G401.6 (cell line): Measurements from ENCODE around the gene ADGRG7.

Source experiments
- FAIRE-seq: peaks from 2 replicates; lab custom pipeline; 2012; peaks lifted over from hg19 to GRCh38; lab: Jason Lieb, UNC

The ADGRG7 gene

DNA sequence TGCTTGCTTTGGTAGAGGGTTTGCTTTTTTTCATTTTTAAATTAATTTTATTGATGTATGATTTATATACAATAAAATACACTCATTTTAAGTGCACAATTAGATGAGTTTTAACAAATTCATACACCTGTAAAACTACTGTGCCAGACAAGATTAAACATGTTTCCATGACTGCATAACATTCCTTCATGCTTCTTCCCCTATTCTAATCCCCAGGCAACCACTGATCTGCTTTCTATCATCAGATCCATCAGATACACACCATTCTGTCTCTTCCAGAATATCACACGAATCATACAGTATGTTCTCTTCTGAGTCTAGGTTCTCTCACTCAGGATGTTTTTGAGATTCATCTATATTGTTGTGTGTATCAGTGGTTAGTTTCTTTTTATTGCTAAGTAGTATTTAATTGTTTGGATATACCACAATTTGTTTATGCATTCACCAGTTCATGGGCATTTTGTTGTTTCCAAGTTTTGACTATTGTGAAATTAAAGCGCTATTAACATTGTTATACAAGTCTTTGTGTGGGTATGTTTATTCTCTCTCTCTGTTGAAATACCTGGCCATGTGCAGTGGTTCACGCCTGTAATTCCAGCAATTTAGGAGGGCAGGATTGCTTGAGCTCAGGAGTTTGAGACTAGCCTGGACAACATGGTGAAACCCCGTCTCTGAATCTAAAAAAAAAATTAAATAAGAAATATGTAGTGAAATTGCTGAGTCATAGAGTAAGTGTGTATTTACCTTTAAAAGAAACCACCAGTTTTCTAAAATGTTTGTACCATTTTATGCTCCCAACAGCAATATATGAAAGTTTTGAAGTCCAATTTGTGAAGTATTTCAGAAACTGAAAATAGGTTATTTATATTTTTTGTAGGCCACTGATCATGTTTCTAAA, 92.9 kb downstream of the ADGRG7 start:
- no peak for FAIRE-seq

DNA sequence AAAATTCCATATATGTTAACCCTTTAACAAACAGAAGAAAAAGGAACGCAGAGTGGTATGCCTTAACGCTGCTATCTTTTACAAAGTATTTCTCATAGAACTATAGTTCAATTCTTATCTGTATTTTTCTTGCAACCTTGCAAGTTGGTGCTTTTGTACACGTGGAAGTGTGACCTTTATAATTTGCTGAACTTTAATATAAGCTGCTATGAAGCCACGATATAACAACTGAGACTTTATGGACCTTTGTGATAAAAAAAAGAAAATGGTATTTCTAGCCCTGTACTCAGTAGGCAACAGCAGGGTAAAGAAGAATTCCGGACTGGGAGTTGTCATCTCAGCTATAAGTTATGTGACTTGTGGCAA, 93.6 kb downstream of the ADGRG7 start:
- no peak for FAIRE-seq

DNA sequence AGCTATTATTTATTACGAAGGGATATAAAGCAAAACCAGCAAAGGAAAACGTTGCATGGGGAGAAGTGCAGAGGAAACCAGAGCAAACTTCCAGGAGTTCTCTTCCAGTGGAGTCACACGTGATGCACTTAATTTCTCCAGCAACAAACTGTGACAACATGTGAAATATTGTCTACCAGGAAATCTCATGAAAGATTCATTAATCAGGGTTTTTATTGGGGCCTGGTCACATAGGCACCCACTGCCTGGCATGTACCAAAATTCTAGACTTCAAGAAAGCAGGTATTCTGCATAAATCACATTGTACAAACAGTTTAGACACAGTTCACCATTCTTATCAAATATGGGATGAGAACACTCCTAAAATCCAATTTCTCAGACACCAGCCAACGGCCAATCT, 94.5 kb downstream of the ADGRG7 start:
- no peak for FAIRE-seq

DNA sequence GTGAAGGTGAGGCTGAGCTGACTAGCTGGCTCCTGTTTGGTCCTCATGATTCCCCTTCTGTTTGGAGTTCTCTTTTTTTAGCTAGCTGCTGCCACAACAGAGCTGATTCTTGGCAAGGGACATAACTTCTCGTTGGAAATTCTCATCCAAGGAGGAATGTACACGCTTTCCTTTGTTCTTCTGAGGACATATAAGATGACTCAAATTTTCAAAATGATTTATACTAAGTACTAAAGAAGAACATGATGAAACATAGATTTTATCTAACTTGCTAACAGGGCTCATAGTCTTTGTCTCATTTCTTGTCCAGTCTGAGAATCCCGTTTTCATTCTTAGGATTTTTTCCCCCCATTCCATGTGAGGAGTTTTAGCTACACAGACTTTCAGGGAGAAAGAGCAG, 97.0 kb downstream of the ADGRG7 start:
- FAIRE-seq, result no peak

DNA sequence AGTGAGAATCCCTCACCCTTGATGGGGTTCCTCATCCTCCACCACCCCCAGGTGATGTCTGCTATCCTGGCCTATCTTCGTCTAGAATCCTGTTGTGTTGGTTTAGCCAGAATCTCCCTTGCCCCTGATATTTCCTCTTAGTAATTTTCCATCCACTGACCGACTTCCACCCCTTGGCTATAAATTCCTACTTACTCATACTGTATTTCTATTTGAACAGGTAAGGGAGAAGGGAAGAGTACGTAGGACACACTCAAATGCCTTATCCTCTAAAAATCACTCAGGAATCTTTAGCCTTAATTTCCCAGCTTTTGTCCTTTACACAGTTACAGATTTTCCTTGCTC, 99.2 kb downstream of the ADGRG7 start:
- no peak for FAIRE-seq

DNA sequence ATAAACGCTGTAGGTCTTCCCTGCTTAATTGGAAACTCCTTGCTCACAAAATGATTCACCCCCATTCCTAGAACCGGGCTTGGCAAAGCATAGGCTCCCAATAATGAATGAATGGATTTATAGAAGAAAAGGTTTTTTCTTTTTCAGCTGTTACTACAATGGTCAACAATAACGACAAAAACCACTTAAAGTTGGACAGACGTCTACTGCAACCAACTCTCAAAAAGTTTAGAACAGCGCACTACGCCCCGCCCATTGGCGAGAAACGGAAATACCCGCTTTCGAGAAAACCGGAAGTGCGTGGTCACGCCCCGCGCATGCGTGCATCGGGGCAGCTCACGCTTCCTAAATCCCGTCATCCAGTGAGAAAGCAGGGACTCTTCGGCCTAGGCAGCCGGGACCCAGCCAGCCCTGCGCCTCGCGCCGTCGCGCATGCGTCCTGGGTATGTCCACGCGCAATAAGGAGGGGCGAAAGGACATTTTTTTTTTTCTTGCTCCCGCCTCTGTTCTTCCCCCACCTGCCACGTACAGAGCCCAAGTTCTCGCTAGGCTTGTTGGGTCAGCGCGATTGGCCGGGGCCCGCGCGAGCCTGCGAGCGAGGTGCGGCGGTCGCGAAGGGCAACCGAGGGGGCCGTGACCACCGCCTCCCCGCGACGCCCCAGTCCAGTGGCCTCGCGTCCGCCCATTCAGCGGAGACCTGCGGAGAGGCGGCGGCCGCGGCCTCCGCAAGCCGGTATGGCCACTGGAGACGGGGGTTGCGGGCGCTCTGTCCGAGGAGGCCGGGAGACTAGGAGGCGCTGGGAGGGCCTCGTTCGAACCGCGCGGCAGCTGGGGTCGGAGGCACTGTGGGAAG, 99.8 kb downstream of the ADGRG7 start, which contains the start of gene TFG:
Gene TFG, plus strand, starts transcription at position 506 of the 853 bp plus-strand sequence. CDS start 4,192 bp downstream, outside the sequence.
- FAIRE-seq, result peak; percentile 99

DNA sequence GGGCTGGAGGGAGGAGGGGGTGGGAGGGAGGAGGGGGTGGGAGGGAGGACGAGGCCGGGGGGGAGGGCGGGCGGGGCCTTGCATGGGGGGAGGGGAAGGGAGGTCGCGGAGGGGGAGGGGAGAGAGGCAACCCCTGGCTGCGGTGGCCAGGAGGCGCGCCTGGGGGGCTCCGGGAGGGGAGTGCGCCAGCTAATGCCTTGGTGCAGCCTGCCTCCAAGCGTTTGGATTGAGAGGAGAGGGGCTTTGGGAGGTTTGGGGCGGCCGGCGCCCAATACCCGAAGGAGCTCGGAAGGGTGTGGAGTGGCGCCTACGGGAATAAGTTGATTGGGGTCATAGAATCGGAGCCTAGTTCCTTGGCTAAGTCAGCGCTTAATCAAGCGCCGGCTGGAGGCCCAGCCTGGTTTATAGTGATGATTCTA, 100.5 kb downstream of the ADGRG7 start:
- FAIRE-seq, result no peak

DNA sequence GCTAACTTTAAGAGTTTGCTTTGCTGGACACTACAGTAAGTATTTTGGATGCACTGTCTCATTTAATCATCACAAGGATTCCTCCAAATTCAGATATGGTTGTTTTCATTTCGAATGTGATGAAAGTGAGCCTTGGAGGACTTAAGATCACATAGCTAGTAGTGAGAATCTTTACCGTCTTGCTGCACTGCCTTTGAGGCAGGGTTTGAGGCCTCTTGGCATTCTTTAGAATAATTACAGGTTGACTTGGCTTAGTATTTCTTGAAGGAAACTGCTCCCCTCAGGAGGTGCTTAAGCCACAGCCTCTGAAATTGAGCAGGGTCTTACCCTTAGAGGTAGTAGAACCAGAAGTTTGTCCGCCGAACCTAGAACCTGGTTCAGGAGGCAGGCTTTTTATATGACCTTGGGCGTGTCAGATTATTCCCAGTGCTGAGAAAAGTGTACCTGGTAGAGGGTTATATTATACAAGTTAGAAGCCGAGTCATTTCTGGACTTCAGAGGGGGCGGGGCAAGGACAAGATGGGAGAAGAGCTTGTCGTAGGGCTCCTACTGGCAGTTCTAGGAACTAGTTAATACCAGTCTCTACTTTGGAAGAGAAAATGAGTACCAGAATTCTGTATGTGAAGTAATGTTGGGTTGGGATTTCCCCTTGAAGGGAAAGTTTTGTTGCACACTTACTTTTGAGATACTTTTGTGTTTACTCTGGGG, 101.0 kb downstream of the ADGRG7 start:
- FAIRE-seq, result no peak

DNA sequence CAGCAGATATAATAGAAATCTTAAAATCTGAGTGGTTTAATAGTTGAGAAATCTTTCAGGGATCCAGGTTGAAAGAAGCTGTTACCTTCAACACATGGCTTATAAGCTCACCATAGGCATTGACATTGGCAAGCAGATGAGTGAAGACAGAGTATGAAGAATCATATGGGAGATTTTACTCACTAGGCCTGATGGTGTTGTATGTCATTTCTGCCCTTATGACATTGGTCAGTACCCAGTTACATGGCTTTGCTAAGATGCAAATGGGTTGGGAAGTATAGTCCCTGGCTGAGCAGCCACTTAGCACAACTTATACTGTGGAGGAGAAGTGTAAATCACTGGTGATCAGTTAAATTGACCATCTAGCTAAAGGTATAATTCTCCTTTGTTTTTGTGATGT, 105.8 kb downstream of the ADGRG7 start:
- FAIRE-seq, result no peak

DNA sequence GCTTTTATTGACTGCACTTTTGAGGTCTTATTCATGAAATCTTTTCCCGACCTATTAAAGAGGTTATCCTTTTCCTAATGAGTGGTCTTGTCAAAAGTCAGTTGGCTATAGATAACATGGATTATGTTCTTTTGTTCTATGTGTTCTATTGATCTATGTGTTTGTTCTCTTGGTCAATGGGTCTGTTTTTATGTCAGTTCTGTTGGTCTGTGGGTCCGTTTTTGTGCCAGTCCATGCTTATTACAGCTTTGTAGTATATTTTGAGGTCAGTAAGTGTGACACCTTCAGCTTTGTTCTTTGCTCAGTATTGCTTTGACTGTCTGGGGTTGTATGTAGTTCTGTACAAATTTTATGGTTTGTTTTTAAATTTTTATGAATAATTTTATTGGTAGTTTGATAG, 107.7 kb downstream of the ADGRG7 start:
- FAIRE-seq, result no peak

DNA sequence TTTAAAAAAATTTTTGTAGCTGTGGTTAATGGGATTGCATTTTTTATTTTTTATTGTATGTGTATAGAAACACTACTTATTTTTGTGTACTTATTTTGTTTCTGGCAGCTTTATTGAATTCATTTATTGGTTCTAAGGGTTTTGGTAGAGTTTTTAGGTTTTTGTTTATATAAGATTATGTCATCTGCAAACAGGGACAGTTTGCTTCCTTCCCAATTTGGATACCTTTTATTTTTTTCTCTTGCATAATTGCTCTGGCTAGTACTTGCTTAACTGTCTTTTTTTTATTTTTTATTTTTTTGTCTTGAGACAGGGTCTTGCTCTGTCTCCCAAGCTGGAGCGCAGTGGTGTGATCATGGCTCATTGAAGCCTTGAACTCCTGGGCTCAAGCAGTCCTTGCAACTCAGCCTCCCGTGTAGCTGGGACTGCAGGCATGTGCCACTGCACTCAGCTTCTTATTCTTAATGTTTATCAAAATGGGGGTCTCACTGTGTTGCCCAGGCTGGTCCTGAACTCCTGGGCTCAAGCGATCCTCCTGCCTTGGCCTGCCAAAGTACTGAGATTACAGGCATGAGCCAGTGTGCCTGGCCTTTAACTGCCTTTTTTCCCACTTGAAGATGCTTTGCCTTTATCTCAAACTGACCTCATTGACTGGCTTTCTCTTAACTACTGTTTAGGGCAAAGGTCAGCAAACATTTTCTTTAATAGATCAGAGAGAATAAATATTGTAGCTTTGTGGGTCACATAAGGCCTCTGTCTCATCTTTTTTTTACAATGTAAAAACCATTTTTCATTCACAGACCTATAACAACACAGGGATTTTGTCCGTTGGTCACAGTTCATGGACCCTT, 108.5 kb downstream of the ADGRG7 start:
- no peak for FAIRE-seq

DNA sequence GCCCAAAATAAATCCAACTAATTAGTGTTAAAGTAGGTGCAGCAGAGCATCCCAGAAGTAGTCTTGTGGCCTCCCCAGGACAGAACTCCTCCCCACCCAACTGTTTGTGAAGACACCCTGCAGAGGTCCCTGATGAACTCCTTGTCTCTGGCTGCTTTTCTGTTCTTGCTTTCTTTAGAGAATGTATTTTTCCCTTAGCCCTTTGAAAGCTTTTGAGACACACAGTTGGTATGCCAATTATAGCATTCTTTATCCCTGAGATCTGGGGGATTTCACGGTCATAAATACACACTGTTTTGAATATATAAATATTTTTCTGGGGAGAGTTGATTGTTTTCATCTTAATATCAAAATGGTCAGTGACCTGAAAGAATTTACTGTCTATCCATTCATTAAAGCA, 109.7 kb downstream of the ADGRG7 start:
- FAIRE-seq, result no peak

DNA sequence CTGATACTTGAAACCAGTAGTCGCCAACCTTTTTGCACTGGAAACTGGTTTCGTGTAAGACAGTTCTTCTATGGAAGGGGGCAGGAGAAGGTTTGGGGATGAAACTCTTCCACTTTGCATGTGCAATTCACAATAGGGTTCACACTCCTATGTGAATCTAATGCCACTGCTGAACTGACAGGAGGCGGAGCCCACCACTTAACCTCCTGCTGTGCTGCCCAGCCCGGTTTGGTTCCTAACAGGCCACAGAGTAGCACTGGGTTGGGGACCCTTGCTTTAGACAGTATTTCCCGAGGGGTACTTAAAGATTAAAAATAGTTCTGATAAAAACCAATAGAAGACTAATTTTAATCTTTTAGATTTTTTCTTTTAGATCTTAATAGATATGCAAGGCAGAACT, 111.0 kb downstream of the ADGRG7 start:
- FAIRE-seq, result no peak

DNA sequence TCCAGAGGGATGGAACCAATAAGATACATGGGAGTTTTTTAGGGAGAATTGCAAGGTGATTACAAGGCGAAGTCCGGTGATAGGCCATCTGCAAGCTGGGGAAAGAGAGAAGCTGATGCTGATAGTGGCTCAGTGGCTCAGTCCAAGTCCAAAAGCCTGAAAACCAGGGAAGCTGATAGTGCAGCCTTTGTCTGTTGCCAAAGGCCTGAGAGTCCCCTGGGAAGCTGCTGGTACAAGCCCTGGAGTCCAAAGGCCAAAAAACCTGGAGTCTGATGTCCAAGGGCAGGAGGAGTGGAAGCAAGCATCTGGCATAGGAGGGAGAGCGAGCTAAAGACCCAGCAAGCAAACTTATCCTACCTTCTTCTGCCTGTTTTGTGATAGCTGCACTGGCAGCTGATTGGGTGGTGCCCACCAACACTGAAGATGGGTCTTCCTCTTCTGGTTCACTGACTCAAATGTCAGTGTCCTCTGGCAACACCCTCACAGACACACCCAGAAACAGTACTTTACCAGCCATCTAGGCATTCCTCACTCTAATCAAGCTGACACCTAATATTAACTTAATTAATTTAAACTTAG, 116.6 kb downstream of the ADGRG7 start:
- FAIRE-seq, result no peak

DNA sequence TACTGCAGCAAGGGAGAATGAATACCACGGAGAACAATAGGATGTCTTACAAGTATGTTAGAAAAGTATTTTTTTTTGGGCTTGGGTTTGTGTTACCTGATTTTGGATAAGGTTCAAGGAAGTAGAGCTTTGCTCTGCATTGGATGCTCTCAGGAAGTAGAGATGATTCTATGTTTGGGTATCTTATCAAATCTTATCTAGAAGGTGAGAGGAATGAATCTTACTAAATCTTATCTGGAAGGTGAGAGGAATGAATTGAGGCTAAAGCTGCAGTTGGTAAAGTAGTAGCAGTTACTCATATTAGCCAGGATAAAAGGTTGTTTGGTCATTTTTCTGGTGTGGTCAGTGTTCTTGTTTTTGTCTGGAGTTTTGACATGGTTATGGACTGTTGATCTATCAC, 117.3 kb downstream of the ADGRG7 start:
- no peak for FAIRE-seq

DNA sequence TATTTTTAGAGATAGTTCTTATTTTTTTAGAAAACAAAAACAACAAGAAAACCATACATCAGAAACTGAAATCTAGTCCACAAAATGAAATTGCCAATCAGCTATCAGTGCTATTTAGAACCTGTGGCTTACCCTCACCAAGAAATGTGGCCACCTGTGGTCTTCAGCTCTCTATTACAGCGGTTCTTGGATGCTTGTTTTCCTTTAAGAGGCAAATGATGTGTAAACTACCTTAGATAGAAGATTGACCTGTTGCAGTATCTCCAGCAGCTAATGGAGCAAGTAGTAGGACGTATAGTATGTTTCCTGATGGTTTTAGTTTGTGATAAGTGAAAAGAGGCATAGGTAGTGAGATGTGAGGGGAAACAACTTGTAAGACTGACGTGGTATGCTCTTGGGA, 121.1 kb downstream of the ADGRG7 start:
- no peak for FAIRE-seq

DNA sequence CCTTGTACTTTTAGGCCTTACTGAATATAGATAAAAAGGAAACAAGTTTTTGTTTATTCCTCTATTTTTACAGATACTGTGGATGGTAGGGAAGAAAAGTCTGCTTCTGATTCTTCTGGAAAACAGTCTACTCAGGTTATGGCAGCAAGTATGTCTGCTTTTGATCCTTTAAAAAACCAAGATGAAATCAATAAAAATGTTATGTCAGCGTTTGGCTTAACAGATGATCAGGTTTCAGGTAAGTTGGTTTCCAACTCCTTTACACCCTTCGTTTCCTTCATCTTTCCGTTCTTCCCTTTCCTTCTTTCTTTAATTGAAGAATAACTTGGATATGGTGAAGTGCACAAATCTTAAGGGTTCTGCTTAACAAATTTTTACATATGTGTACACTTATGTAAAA, 123.0 kb downstream of the ADGRG7 start:
- no peak for FAIRE-seq

DNA sequence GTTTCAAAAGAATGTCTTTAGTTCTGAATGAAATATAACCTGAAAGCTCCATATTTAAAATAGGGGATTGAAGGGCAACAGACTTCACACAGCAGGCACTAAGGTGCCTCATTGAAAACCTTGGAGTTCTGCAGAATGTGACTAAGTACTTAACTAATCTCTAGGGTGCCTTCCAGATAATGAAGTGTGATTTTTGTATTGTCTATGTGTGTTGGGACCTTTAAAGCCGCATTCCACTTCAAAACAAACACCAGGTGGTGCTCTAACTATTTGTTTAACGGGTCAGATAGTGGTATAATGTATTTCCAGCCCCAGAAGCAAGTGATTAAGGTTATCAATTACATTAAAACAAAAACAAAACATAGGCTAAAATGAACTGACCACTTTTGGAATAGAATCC, 127.9 kb downstream of the ADGRG7 start:
- FAIRE-seq, result peak; percentile 15

DNA sequence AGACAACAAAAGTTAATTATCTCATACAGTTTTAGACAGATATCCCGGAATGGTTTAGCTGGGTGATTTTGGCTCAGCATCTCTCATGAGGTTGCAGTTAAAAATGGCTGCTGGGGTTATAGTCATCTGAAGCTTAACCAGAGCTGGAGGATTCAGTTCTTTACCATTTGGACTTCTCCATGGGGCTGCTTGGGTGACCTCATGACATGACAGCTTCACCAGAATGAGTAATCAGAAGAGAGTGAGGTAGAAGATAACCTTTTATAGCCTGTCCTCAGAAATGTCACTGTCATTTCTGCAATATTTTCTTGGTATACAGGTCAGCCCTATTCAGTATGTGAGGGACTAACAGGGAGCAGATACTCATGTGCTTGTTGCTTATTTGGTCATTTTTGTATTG, 130.8 kb downstream of the ADGRG7 start:
- FAIRE-seq, result no peak

DNA sequence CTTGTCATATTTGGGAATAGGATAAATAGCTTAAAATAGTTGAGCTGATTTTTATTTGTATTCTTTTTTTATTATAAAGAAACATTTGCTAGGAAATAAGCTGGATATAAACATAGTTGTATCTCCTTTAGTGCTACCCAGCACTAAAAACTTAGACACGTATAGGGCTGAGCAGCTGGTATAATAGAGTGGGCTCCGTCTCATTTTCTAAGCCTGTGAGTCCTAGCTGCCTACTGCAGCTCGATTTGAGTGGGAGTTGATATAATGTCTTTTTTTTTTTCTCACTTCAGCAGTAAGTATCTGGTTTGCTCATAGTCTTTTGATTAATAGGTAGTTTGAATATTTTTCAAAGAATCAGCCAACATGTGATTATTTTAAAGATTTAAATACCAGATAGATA, 134.1 kb downstream of the ADGRG7 start:
- no peak for FAIRE-seq

DNA sequence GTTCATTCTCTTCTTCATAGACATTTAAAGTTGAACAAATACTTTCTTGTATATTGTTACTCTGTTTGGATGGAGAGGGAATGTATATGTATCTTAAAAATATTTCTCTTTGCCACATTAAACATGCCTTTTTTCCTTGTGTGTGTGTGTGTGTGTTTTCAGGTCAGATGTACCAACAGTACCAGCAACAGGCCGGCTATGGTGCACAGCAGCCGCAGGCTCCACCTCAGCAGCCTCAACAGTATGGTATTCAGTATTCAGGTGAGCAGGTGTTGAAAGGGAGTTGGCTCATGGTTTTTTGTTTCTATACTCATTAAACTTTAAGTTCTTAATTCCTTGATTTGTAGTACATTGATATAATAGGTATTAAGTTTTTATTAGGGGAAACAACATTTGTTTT, 135.3 kb downstream of the ADGRG7 start:
- FAIRE-seq, result no peak
